HepG2 (cell line): ENCODE results near the gene C14orf180. TPM values are rescaled to one million over a fixed set of nuclear protein-coding genes. Genes with fewer than 3 reads are reported as not detected.

Experiments used
- ATAC-seq: fragments of 200-7000 bp; cut with Tn5 transposase; 3 replicates; pipeline ENCODE4 v1.9.1; 2020; ENCODE audit warnings: mild to moderate bottlenecking, moderate library complexity
- BruUV-seq: library from RNA; stranded (reverse); fragments of 400-500 nt; replicated peaks from 2 replicates; lab custom pipeline; 2021; lab: Mats Ljungman, UMichigan
- CTCF ChIA-PET: fragments of 300-600 bp; formaldehyde crosslinking; extraction: SDS; loops from one replicate; lab custom pipeline; 2021; ENCODE audit warnings: low total read pairs, inconsistent platforms, low intra/inter-chr PET ratio; lab: Yijun Ruan, JAX
- POLR2A ChIA-PET: fragments of 350-600 bp; sonication (Branson Sonifier 250); formaldehyde crosslinking; loops from one replicate; lab custom pipeline; 2020; ENCODE audit warnings: antibody characterized with exemption, inconsistent platforms; lab: Yijun Ruan, JAX
- DNase-seq: peaks from one replicate; pipeline ENCODE4 v3.0.0-alpha.2; 2015; ENCODE audit warnings: low spot score
- FAIRE-seq: peaks from 3 replicates; lab custom pipeline; 2011; peaks lifted over from hg19 to GRCh38; lab: Jason Lieb, UNC
- H2AFZ ChIP-seq: one replicate; pipeline ENCODE4 v1.6.1; 2011; ENCODE audit warnings: low read length, inconsistent platforms
- H3K27ac ChIP-seq: fragments of 300-600 bp; 3 replicates; pipeline ENCODE4 v1.8.0; 2011; ENCODE audit warnings: mixed run types, mild to moderate bottlenecking, mixed read lengths, low read length, inconsistent platforms; ENCODE audit not compliant: insufficient read depth; ENCODE audit errors: extremely low read length
- H3K27me3 ChIP-seq, 2 experiments: fragments of 200-600 bp in 1 of 2; 2 replicates in 1 of 2; 3 replicates in 1 of 2; pipeline versions ENCODE4 v1.6.0 to v1.8.0; 2011; ENCODE audit warnings: low read length in 2 of 2, mild to moderate bottlenecking in 2 of 2, moderate library complexity in 2 of 2, inconsistent platforms in 1 of 2; ENCODE audit not compliant: insufficient read depth in 2 of 2, control insufficient read depth in 1 of 2
- H3K36me3 ChIP-seq, 2 experiments: fragments of 200-600 bp in 1 of 2; replicated peaks in 1 of 2; 2 replicates in 1 of 2; 3 replicates in 1 of 2; pipeline versions ENCODE4 v1.5.1 to v1.8.0; 2011; ENCODE audit warnings: low read length in 2 of 2, inconsistent platforms in 1 of 2; ENCODE audit not compliant: insufficient read depth in 2 of 2, control insufficient read depth in 1 of 2
- H3K4me1 ChIP-seq: 2 replicates; pipeline ENCODE4 v1.5.1; 2012; ENCODE audit warnings: low read length, inconsistent platforms; ENCODE audit not compliant: insufficient read depth
- H3K4me2 ChIP-seq: 2 replicates; pipeline ENCODE4 v1.6.0; 2011; ENCODE audit warnings: low read depth, low read length, inconsistent platforms
- H3K4me3 ChIP-seq, 3 experiments: fragments of 200-600 bp in 1 of 3; sonication (generic), shearing (Covaris generic) in 1 of 3; replicated peaks in 1 of 3; 2 replicates each; pipeline ENCODE4 v1.5.1; 2011 to 2016; ENCODE audit warnings: low read length in 3 of 3, inconsistent platforms in 2 of 3, low read depth in 2 of 3, mild to moderate bottlenecking in 2 of 3, control low read depth in 1 of 3, mixed read lengths in 1 of 3; ENCODE audit not compliant: insufficient read depth in 1 of 3
- H3K79me2 ChIP-seq: one replicate; pipeline ENCODE4 v1.6.1; 2011; ENCODE audit warnings: low read length, inconsistent platforms; ENCODE audit not compliant: insufficient read depth
- H3K9ac ChIP-seq: 2 replicates; pipeline ENCODE4 v1.6.0; 2011; ENCODE audit warnings: mild to moderate bottlenecking, low read depth, low read length, inconsistent platforms; ENCODE audit not compliant: insufficient read depth
- H3K9me3 ChIP-seq: 2 replicates; pipeline ENCODE4 v1.5.1; 2012; ENCODE audit warnings: mild to moderate bottlenecking, low read length
- H4K20me1 ChIP-seq: 2 replicates; pipeline ENCODE4 v1.6.0; 2011; ENCODE audit warnings: inconsistent platforms, mild to moderate bottlenecking, low read length, moderate library complexity; ENCODE audit not compliant: insufficient read depth
- CAMTA2 ChIP-seq: sonication (generic); formaldehyde crosslinking; IDR thresholded peaks from 2 replicates; pipeline ENCODE4 v1.4.0; 2020; ENCODE audit warnings: mild to moderate bottlenecking, missing genetic modification reagents, borderline replicate concordance
- ZNF253 ChIP-seq: sonication (generic); formaldehyde crosslinking; IDR thresholded peaks from 2 replicates; pipeline ENCODE4 v1.8.0; 2022; ENCODE audit warnings: mild to moderate bottlenecking, missing genetic modification reagents, borderline replicate concordance
- WGBS: methylation state at CpG from one replicate; pipeline ENCODE4 v1.1.6; 2017; ENCODE audit warnings: low lambda C conversion rate; 5-methylcytosine and 5-hydroxymethylcytosine counted together
- in situ Hi-C: cut with HindIII; loops from 2 replicates; pipeline ENCODE4 v1.10.0; 2017; ENCODE audit warnings: low pct_unique_long_range_greater_than_20kb; ENCODE audit not compliant: extremely low pct_ligation_motif_present
- intact Hi-C: fragments of 100-400 bp; cut with micrococcal nuclease; formaldehyde crosslinking; loops from one replicate; pipeline ENCODE4 v1.10.0; 2022; ENCODE audit not compliant: unreplicated experiment
- polyA plus RNA-seq, 8 experiments: library from polyadenylated mRNA; depleted of rRNA in 3 of 8; stranded (reverse) in 7 of 8; unstranded in 1 of 8; fragments of >200 nt; fragmentation: Illumina TruSeq in 4 of 8; extraction: Trizol in 4 of 8; gene quantifications; 2 replicates each; pipeline versions ENCODE4 v1.2.1 to v1.2.3, GENCODE V29; 2011 to 2016; ENCODE audit warnings: low read depth in 4 of 8, missing spikeins in 1 of 8, mixed read lengths in 1 of 8; ENCODE audit not compliant: insufficient read depth in 1 of 8
- total RNA-seq, 5 experiments: library from RNA; depleted of rRNA; stranded (reverse); fragments of >200 nt; fragmentation: Illumina TruSeq; extraction: Trizol; gene quantifications; 2 replicates each; pipeline ENCODE4 v1.2.3, GENCODE V29; 2016; ENCODE audit warnings: low read depth in 1 of 5

The C14orf180 gene
- total and polyA plus RNA-seq, 2 of the 13 experiments (the other 11 are each of a cell fraction or from before 2014, with no cell fraction given), result not detected

DNA sequence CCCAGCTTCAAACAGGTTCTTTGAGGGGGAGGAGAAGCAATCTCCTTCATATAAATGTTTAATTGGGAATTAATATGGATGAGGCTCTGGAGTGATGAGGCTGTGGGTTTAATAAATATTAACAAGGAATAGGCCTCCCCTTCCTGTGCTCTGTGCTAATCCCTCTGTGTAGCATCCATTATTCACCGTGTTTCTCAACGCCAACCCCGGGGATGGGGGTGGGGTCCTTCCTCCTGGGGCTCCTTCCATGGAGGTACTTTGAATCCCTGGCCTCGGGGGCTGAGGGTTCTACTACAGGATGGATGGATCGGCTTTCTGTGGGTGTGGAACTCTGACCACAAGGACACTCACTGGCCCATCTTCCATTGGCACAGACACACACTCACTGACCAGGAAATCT, 59.9 kb downstream of the C14orf180 start:
- in situ Hi-C loops (no loop called here), intact Hi-C loops (no loop called here)
- 0% methylated on average over 3 of the region's 5 CpGs for WGBS
- ChIA-PET POLR2A (no interaction called here), CTCF (interaction anchor here (1.5 to 2.0 kb wide), 2 partner anchors 503 to 561 kb away, joined by 10 to 11 read pairs; no protein-coding TSS in a partner anchor)
- Histone ChIP-seq H3K4me2 (no peak overlapping the region), H3K9ac (no peak overlapping the region), H3K79me2 (no peaks in the 10 kb centered on the region), H3K9me3 (no peaks in the 10 kb centered on the region), H3K4me3 (no peak overlapping the region), H3K27me3 (peaks cover 13 to 75% of the 10 kb centered on the region in 2 experiments), H3K27ac (no peak overlapping the region), H2AFZ (no peak overlapping the region), H3K36me3 (no peaks in the 10 kb centered on the region), H4K20me1 (no peaks in the 10 kb centered on the region), H3K4me1 (peaks cover 22% of the 10 kb centered on the region; the same call in 1 of the 2 replicates)
- BruUV-seq, result no TSS peak
- FAIRE-seq, result no peak
- ATAC-seq, result no peak
- DNase-seq, result no peak
- TF ChIP-seq CAMTA2 (CRISPR knock-in tag) (no peak), ZNF253 (no peak)

Other genes starting within 250 kb of the C14orf180 start
- not detected in 2 replicates for gene TMEM179, start 25.0 kb downstream of the C14orf180 start, total RNA-seq (2016; rRNA removed; fragmentation: Illumina TruSeq; extraction: Trizol)
- gene TMEM179, start 25.0 kb downstream of the C14orf180 start, polyA plus RNA-seq (2011; rRNA removed), result not detected in 2 replicates
- 16.4 and 18.1 TPM in 2 replicates for gene INF2, start 109.9 kb downstream of the C14orf180 start, total RNA-seq (2016; rRNA removed; fragmentation: Illumina TruSeq; extraction: Trizol)
- gene INF2, start 109.9 kb downstream of the C14orf180 start, polyA plus RNA-seq (2011; rRNA removed), result 26.4 and 33.4 TPM in 2 replicates
- gene ADSS1, start 144.5 kb downstream of the C14orf180 start, total RNA-seq (2016; rRNA removed; fragmentation: Illumina TruSeq; extraction: Trizol), result 0.98 and 1.0 TPM in 2 replicates
- 36.7 and 45.2 TPM in 2 replicates for gene ADSS1, start 144.5 kb downstream of the C14orf180 start, polyA plus RNA-seq (2011; rRNA removed)
- gene SIVA1, start 173.4 kb downstream of the C14orf180 start, total RNA-seq (2016; rRNA removed; fragmentation: Illumina TruSeq; extraction: Trizol), result 153 and 186 TPM in 2 replicates
- 123 and 142 TPM in 2 replicates for gene SIVA1, start 173.4 kb downstream of the C14orf180 start, polyA plus RNA-seq (2011; rRNA removed)
- gene AKT1, start 216.0 kb downstream of the C14orf180 start, total RNA-seq (2016; rRNA removed; fragmentation: Illumina TruSeq; extraction: Trizol), result 85.7 and 96.2 TPM in 2 replicates
- gene AKT1, start 216.0 kb downstream of the C14orf180 start, polyA plus RNA-seq (2011; rRNA removed), result 116 and 135 TPM in 2 replicates
- gene ZBTB42, start 221.3 kb downstream of the C14orf180 start, total RNA-seq (2016; rRNA removed; fragmentation: Illumina TruSeq; extraction: Trizol), result 3.2 and 4.2 TPM in 2 replicates
- gene ZBTB42, start 221.3 kb downstream of the C14orf180 start, polyA plus RNA-seq (2011; rRNA removed), result 2.8 and 4.0 TPM in 2 replicates